Naive B cell (primary cell): ENCODE data around the gene MMP15. TPM values are rescaled to one million over a fixed set of nuclear protein-coding genes. Genes with fewer than 3 reads are reported as not detected.
A peak's percentile ranks its signal among the peaks of the same experiment; 100 is the strongest.

Experiments
- ATAC-seq, 2 donors: fragments of 150-1000 bp; cut with Tn5 transposase; 2 replicates each; pipeline ENCODE4 v1.10.0; 2021; ENCODE audit warnings: low read depth in 2 of 2, mild to moderate bottlenecking in 2 of 2, moderate library complexity in 2 of 2
- DNase-seq: peaks from one replicate; pipeline ENCODE4 v3.0.0; 2022
- H3K27ac Mint-ChIP-seq, 6 donors: one replicate each; pipeline ENCODE4 v1.8.0; 2020 to 2022; ENCODE audit warnings: mild to moderate bottlenecking in 6 of 6, mixed read lengths in 6 of 6, moderate library complexity in 5 of 6, inconsistent platforms in 2 of 6
- H3K27me3 Mint-ChIP-seq, 3 donors: one replicate each; pipeline ENCODE4 v1.8.0; 2021 to 2022; ENCODE audit warnings: mixed read lengths in 3 of 3, mild to moderate bottlenecking in 1 of 3
- H3K36me3 Mint-ChIP-seq, 2 donors: one replicate each; pipeline ENCODE4 v1.8.0; 2020 to 2022; ENCODE audit warnings: mixed read lengths in 2 of 2, inconsistent platforms in 1 of 2, mild to moderate bottlenecking in 1 of 2
- H3K4me1 Mint-ChIP-seq, 3 donors: one replicate each; pipeline ENCODE4 v1.8.0; 2020 to 2022; ENCODE audit warnings: mixed read lengths in 3 of 3, inconsistent platforms in 1 of 3, mild to moderate bottlenecking in 1 of 3, moderate library complexity in 1 of 3
- H3K4me3 Mint-ChIP-seq, 8 donors: one replicate each; pipeline ENCODE4 v1.8.0; 2020 to 2022; ENCODE audit warnings: mild to moderate bottlenecking in 8 of 8, mixed read lengths in 8 of 8, moderate library complexity in 8 of 8, inconsistent platforms in 2 of 8
- H3K9me3 Mint-ChIP-seq, 7 donors: one replicate each; pipeline ENCODE4 v1.8.0; 2020 to 2022; ENCODE audit warnings: mixed read lengths in 7 of 7, mild to moderate bottlenecking in 5 of 7, inconsistent platforms in 2 of 7, moderate library complexity in 1 of 7
- polyA plus RNA-seq, 6 donors: library from polyadenylated mRNA; unstranded; fragments of 300-500 nt; fragmentation: Illumina TruSeq; gene quantifications; one replicate each; pipeline ENCODE4 v1.2.3, GENCODE V29; 2021; ENCODE audit warnings: low read depth in 6 of 6

The MMP15 gene
- polyA plus RNA-seq, 6 donors from 2014 or later = not detected

- ATAC-seq (no peak), DNase-seq (no peak)
- Mint-ChIP-seq H3K27ac (peak overlapping the region in 1 of 6 donors; percentile 38), H3K4me3 (no peak overlapping the region), H3K4me1 (no peaks in the 10 kb centered on the region), H3K36me3 (no peaks in the 10 kb centered on the region), H3K9me3 (no peaks in the 10 kb centered on the region), H3K27me3 (no peaks in the 10 kb centered on the region)
These were observed 14.4 kb downstream of the MMP15 start for GRCh38 chr16:58039829-58040495.

GRCh38 chr16:58040496-58040846, 14.9 kb downstream of the MMP15 start:
- Mint-ChIP-seq H3K4me1 (no peaks in the 10 kb centered on the region), H3K27ac (no peak overlapping the region), H3K27me3 (no peaks in the 10 kb centered on the region), H3K36me3 (no peaks in the 10 kb centered on the region), H3K4me3 (no peak overlapping the region), H3K9me3 (no peaks in the 10 kb centered on the region)
- no peak for DNase-seq
- ATAC-seq = no peak

DNA sequence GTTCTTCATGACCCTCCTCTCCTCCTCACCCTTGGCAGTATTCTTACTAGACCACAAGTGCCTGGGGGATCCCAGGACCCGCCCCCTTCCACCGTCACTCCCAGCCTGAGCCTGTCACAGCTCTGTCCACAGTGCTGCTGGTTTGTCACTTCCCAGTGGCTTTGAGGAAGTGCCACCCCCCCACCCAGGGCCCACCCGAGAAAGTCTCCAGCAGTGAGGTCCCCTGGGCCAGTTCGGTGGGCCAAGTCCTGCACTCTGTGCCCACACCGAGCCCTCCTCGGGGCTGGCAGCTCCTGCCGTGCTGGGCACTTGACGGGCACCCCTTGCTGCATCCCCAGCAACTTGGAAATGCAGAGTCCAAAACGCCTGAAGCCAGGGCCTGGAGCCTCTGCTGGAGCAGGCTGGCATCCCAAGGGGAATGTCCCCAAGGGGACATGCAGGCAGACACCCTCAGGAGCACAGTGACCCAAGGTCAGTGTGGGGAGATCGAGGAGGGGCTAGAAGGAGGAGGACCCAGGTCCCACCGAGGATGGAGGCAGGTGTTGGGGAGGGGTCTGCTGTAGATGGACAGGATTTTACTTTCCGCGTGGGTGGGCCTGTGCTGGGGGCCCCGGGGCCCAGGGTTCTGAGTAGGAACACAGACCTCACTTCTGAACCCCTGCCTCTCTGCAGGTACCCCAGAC, 15.5 kb downstream of the MMP15 start:
- no peaks in the 10 kb centered on the region for H3K9me3 Mint-ChIP-seq
- ATAC-seq = no peak
- H3K4me3 Mint-ChIP-seq = no peak overlapping the region
- H3K27me3 Mint-ChIP-seq = no peaks in the 10 kb centered on the region
- no peaks in the 10 kb centered on the region for H3K36me3 Mint-ChIP-seq
- no peak for DNase-seq
- no peak overlapping the region for H3K27ac Mint-ChIP-seq
- no peaks in the 10 kb centered on the region for H3K4me1 Mint-ChIP-seq

DNA sequence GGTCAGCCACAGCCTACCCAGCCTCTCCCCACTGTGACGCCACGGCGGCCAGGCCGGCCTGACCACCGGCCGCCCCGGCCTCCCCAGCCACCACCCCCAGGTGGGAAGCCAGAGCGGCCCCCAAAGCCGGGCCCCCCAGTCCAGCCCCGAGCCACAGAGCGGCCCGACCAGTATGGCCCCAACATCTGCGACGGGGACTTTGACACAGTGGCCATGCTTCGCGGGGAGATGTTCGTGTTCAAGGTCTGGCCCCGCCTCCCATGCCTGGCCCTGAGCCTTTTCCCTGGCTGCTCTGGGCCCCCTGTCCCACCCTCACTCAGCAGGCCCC, 16.0 kb downstream of the MMP15 start:
- DNase-seq (no peak), ATAC-seq (no peak)
- no peaks in the 10 kb centered on the region for H3K9me3 Mint-ChIP-seq
- H3K27ac Mint-ChIP-seq = no peak overlapping the region
- H3K4me3 Mint-ChIP-seq = no peak overlapping the region
- H3K27me3 Mint-ChIP-seq = no peaks in the 10 kb centered on the region
- no peaks in the 10 kb centered on the region for H3K36me3 Mint-ChIP-seq
- no peaks in the 10 kb centered on the region for H3K4me1 Mint-ChIP-seq

GRCh38 chr16:58042001-58042885, 16.7 kb downstream of the MMP15 start:
- H3K36me3 Mint-ChIP-seq = no peaks in the 10 kb centered on the region

DNA sequence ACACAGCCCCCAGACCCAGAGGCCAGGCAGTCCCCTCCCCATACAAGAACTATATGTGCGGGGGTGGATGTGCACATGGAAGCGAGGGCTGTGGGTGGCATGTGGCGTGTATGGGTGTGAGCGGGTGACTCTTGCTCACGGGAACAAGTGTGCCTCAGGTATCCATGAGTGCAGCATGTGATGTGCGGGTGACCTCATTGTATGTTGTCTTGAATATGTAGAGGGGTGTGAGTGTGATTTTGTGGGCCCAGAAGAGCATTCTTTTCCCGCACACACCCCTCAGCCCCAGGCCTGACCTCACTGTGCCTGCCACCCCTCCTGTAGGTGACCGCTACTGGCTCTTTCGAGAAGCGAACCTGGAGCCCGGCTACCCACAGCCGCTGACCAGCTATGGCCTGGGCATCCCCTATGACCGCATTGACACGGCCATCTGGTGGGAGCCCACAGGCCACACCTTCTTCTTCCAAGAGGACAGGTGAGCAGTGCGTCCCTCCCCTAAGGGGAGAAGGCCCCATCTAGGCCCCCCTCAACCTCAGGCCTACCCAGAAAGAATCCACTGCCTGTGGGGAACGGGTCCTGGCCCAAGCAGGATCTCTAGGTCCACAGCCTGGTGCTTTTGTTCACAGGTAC, 17.4 kb downstream of the MMP15 start:
- H3K27ac Mint-ChIP-seq = peak overlapping the region in 1 of 6 donors; percentile 63
- DNase-seq (no peak), ATAC-seq (no peak)
- no peaks in the 10 kb centered on the region for H3K36me3 Mint-ChIP-seq
- no peaks in the 10 kb centered on the region for H3K4me1 Mint-ChIP-seq
- no peaks in the 10 kb centered on the region for H3K27me3 Mint-ChIP-seq
- H3K4me3 Mint-ChIP-seq = no peak overlapping the region
- H3K9me3 Mint-ChIP-seq = no peaks in the 10 kb centered on the region

More at GRCh38 chr16:58042001-58042885, 16.7 kb downstream of the MMP15 start:
- Mint-ChIP-seq H3K27me3 (no peaks in the 10 kb centered on the region), H3K9me3 (no peaks in the 10 kb centered on the region), H3K27ac (no peak overlapping the region), H3K4me1 (no peaks in the 10 kb centered on the region), H3K4me3 (no peak overlapping the region)
- DNase-seq = no peak
- ATAC-seq = no peak

- H3K9me3 Mint-ChIP-seq = no peaks in the 10 kb centered on the region
- H3K27me3 Mint-ChIP-seq = no peaks in the 10 kb centered on the region
- DNase-seq (no peak), ATAC-seq (no peak)
- H3K36me3 Mint-ChIP-seq = no peaks in the 10 kb centered on the region
- no peak overlapping the region for H3K4me3 Mint-ChIP-seq
- H3K27ac Mint-ChIP-seq = peak overlapping the region in 1 of 6 donors; percentile 63
- H3K4me1 Mint-ChIP-seq = no peaks in the 10 kb centered on the region
These were observed 18.1 kb downstream of the MMP15 start for GRCh38 chr16:58043571-58044155.

- Mint-ChIP-seq H3K4me1 (no peaks in the 10 kb centered on the region), H3K4me3 (no peak overlapping the region), H3K27ac (peak overlapping the region in 1 of 6 donors; percentile 82), H3K9me3 (no peaks in the 10 kb centered on the region), H3K36me3 (no peaks in the 10 kb centered on the region), H3K27me3 (peaks cover 0 to 2% (median 0%) of the 10 kb centered on the region in 3 donors)
- ATAC-seq = no peak
- no peak for DNase-seq
These were observed 18.9 kb downstream of the MMP15 start for GRCh38 chr16:58044266-58045019.

- Mint-ChIP-seq H3K4me3 (no peak overlapping the region), H3K27ac (no peak overlapping the region), H3K27me3 (peaks cover 0 to 8% (median 3%) of the 10 kb centered on the region in 3 donors), H3K9me3 (no peaks in the 10 kb centered on the region), H3K4me1 (no peaks in the 10 kb centered on the region), H3K36me3 (no peaks in the 10 kb centered on the region)
- ATAC-seq = no peak
- no peak for DNase-seq
These were observed 19.5 kb downstream of the MMP15 start for GRCh38 chr16:58045096-58045495.

DNA sequence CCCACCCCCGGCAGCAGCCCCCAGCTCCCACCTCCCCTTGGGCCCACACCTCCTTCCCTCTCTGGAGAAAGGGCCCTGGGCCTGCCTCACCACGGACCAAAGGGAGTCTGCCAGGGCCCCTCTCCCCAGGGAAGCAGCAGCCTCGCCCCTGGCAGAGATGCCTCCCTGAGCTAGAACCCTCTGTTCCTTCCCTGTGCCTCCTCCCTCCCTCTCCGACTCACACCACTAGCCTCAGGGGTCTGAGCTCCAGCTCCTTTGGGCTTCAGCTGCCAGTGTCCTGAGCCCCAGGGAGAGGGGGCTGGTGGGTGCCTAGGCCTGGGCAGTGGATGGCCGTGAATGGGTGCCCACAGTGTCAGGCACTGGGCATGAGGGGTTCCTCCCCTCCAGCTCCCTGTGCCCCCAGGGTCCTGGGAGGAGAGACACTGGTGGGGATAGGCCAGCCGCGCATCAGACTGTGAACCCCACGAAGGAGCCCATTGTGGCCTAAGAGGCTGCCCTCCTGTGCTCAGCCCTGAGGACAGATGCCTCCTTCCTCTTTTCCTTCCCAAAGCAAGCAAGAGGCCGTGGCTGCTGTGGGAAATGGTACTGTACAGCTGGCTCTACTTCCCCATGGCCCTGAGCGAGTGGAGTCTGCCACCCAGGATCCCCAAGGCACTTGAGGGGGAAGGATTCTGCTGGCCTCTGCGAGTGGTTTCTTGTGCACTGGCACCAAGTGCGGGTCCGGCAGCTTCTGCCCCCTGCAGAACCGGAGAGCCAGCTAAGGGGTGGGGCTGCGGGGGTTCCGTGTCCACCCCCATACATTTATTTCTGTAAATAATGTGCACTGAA, 20.7 kb downstream of the MMP15 start:
- DNase-seq = no peak
- Mint-ChIP-seq H3K27ac (no peak overlapping the region), H3K9me3 (peaks cover 0 to 8% (median 5%) of the 10 kb centered on the region in 7 donors), H3K27me3 (peaks cover 0 to 20% (median 10%) of the 10 kb centered on the region in 3 donors), H3K36me3 (no peaks in the 10 kb centered on the region), H3K4me3 (no peak overlapping the region), H3K4me1 (no peaks in the 10 kb centered on the region)
- no peak for ATAC-seq

DNA sequence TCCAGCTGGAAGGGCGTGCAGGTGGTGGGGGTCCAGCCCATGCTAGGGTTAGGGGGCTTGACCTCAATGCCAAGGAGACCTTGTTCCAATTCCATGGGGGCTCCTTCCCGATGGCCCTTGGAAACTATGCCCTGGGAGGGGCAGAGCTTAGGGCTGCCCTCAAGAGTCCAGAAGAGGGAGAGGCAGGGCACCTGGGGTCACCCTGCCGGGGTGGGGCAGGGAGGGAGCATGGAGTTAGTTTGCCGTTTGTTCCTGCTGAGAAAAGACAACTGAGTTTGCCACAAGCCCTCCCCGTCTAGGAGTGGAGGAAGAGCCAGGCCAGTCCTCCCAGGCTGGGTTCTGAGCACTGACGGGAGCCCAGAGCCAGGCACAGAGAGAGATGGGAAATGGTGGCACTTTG, 21.4 kb downstream of the MMP15 start:
- no peaks in the 10 kb centered on the region for H3K4me1 Mint-ChIP-seq
- peaks cover 0 to 20% (median 11%) of the 10 kb centered on the region in 3 donors for H3K27me3 Mint-ChIP-seq
- H3K4me3 Mint-ChIP-seq = no peak overlapping the region
- no peaks in the 10 kb centered on the region for H3K36me3 Mint-ChIP-seq
- no peak for ATAC-seq
- peaks cover 0 to 8% (median 5%) of the 10 kb centered on the region in 7 donors for H3K9me3 Mint-ChIP-seq
- DNase-seq = no peak
- H3K27ac Mint-ChIP-seq = no peak overlapping the region
